K562 (cell line): ENCODE data around the gene KCNJ10. TPM values are rescaled to one million over a fixed set of nuclear protein-coding genes. Genes with fewer than 3 reads are reported as not detected.

Source experiments
- ARID3A ChIP-seq: IDR thresholded peaks from 2 replicates; pipeline ENCODE4 v1.6.1; 2012; ENCODE audit warnings: low read depth, low read length, improper control_type of control experiment, borderline replicate concordance
- CHCHD3 ChIP-seq: fragments of 250-450 bp; sonication (Bioruptor Pico); IDR thresholded peaks from 2 replicates; pipeline ENCODE4 v2.1.2; 2022; ENCODE audit warnings: mild to moderate bottlenecking
- CREB3L1 ChIP-seq: fragments of 450-650 bp; IDR thresholded peaks from 2 replicates; pipeline ENCODE4 v1.6.1; 2014; ENCODE audit warnings: low read depth, mild to moderate bottlenecking, moderate library complexity, borderline replicate concordance
- FUS ChIP-seq: fragments of 200-400 bp; formaldehyde crosslinking; optimal IDR thresholded peaks from 2 replicates; pipeline ENCODE3; 2017; ENCODE audit warnings: low read depth, low read length
- IRF9 ChIP-seq: fragments of 450-650 bp; IDR thresholded peaks from 2 replicates; pipeline ENCODE4 v1.6.1; 2016; ENCODE audit warnings: missing biosample characterization, missing genetic modification characterization
- KLF13 ChIP-seq: fragments of 450-650 bp; IDR thresholded peaks from 2 replicates; pipeline ENCODE4 v1.6.1; 2016; ENCODE audit warnings: missing genetic modification characterization, low read depth, mild to moderate bottlenecking, missing compliant biosample characterization, moderate library complexity, borderline replicate concordance
- MLLT1 ChIP-seq, 2 experiments: fragments of 450-650 bp; IDR thresholded peaks; 2 replicates each; pipeline ENCODE4 v1.6.1; 2016
- PHB2 ChIP-seq: fragments of 450-650 bp; IDR thresholded peaks from 2 replicates; pipeline ENCODE4 v1.6.1; 2017; ENCODE audit warnings: low read depth
- PTRF ChIP-seq: fragments of 450-650 bp; IDR thresholded peaks from 2 replicates; pipeline ENCODE4 v1.6.1; 2016; ENCODE audit warnings: mild to moderate bottlenecking, missing genetic modification characterization, missing compliant biosample characterization
- RNF2 ChIP-seq: sonication (generic); IDR thresholded peaks from 2 replicates; pipeline ENCODE4 v1.6.1; 2016
- SMAD4 ChIP-seq: fragments of 250-450 bp; sonication (Bioruptor Pico); conservative IDR thresholded peaks from 2 replicates; pipeline ENCODE4 v1.8.0; 2021; ENCODE audit warnings: inconsistent platforms, mild to moderate bottlenecking, moderate library complexity
- SREBF2 ChIP-seq: sonication (generic); formaldehyde crosslinking; IDR thresholded peaks from 2 replicates; pipeline ENCODE4 v1.4.0; 2020; ENCODE audit warnings: mild to moderate bottlenecking, missing genetic modification reagents
- SRSF3 ChIP-seq: fragments of 200-400 bp; formaldehyde crosslinking; IDR thresholded peaks from 2 replicates; pipeline ENCODE4 v1.6.1; 2016; ENCODE audit warnings: mild to moderate bottlenecking, low read length, moderate library complexity; ENCODE audit not compliant: insufficient read depth
- TAF15 ChIP-seq: fragments of 200-400 bp; formaldehyde crosslinking; IDR thresholded peaks from 2 replicates; pipeline ENCODE4 v1.6.1; 2017; ENCODE audit warnings: mild to moderate bottlenecking, low read depth, low read length, moderate library complexity
- TRIM25 ChIP-seq: fragments of 450-650 bp; IDR thresholded peaks from 2 replicates; pipeline ENCODE4 v1.7.0; 2016; ENCODE audit warnings: borderline replicate concordance
- U2AF1 ChIP-seq: fragments of 200-400 bp; formaldehyde crosslinking; optimal IDR thresholded peaks from 2 replicates; pipeline ENCODE3; 2017; ENCODE audit warnings: mild to moderate bottlenecking, low read depth, low read length, moderate library complexity
- WHSC1 ChIP-seq: IDR thresholded peaks from one replicate; pipeline ENCODE4 v1.6.1; 2012; ENCODE audit warnings: low read length, control low read depth, inconsistent platforms
- YBX1 ChIP-seq: fragments of 450-650 bp; IDR thresholded peaks from 2 replicates; pipeline ENCODE4 v1.7.1; 2016; ENCODE audit warnings: mild to moderate bottlenecking
- ZC3H8 ChIP-seq: fragments of 450-650 bp; IDR thresholded peaks from 2 replicates; pipeline ENCODE4 v1.6.1; 2017
- ZNF143 ChIP-seq: sonication (generic); formaldehyde crosslinking; IDR thresholded peaks from 2 replicates; pipeline ENCODE4 v1.9.0; 2022; ENCODE audit warnings: mild to moderate bottlenecking, missing genetic modification reagents
- ZNF316 ChIP-seq: fragments of 450-650 bp; IDR thresholded peaks from 2 replicates; pipeline ENCODE4 v1.6.1; 2016
- polyA plus RNA-seq, 8 experiments: library from polyadenylated mRNA; depleted of rRNA in 4 of 8; stranded (reverse) in 5 of 8; unstranded in 3 of 8; fragments of >200 nt; fragmentation: Nextera tagmentation in 2 of 8; fragmentation: Illumina TruSeq in 1 of 8; extraction: Ambion mirVana in 2 of 8; extraction: Trizol in 1 of 8; gene quantifications; 2 replicates each; pipeline versions ENCODE4 v1.2.1 to v1.2.3, GENCODE V29; 2011 to 2014; ENCODE audit warnings: inconsistent platforms in 1 of 8, missing spikeins in 1 of 8
- total RNA-seq, 7 experiments: library from RNA; depleted of rRNA in 6 of 7; stranded (reverse); fragments of >200 nt in 6 of 7; fragmentation: Illumina TruSeq in 2 of 7; extraction: Trizol in 2 of 7; gene quantifications; 2 replicates each; pipeline versions ENCODE4 v1.2.1 to v1.2.3, GENCODE V29; 2011 to 2021; ENCODE audit warnings: low replicate concordance in 1 of 7

KCNJ10 gene
- total and polyA plus RNA-seq, 9 of the 15 experiments (the other 6 are each of a cell fraction or from before 2014, with no cell fraction given): 0.06 to 0.11 TPM; not detected in 7

GRCh38 chr1:160031365-160032164, 38.4 kb downstream of the KCNJ10 start, which contains the start of gene PIGM (continued):
- TF ChIP-seq ARID3A (0 out of 2 replicates have a peak, but pooled peaks have one; percentile 33), ZNF316 (no peak), FUS (no peak), WHSC1 (no peak), PTRF (tag) (no peak), SRSF3 (no peak), SMAD4 (no peak), PHB2 (no peak), CREB3L1 (0 out of 2 replicates have a peak, but pooled peaks have one; percentile 49), RNF2 (no peak), SREBF2 (CRISPR knock-in tag) (no peak), KLF13 (no peak), MLLT1 (IDR thresholded peaks at IDR 0.05) (no peak), CHCHD3 (CRISPR knock-in tag) (no peak), ZNF143 (CRISPR knock-in tag) (no peak), TAF15 (no peak), TRIM25 (no peak), U2AF1 (no peak), YBX1 (no peak), ZC3H8 (no peak), IRF9 (tag) (no peak)
